NCI-H1930 (cell line): ENCODE results near the gene CCDC71.

Experiments used
- DNase-seq, 2 experiments: peaks; one replicate each; lab custom pipeline; 2025; lab: John Stamatoyannopoulos, UW

Gene CCDC71

DNA sequence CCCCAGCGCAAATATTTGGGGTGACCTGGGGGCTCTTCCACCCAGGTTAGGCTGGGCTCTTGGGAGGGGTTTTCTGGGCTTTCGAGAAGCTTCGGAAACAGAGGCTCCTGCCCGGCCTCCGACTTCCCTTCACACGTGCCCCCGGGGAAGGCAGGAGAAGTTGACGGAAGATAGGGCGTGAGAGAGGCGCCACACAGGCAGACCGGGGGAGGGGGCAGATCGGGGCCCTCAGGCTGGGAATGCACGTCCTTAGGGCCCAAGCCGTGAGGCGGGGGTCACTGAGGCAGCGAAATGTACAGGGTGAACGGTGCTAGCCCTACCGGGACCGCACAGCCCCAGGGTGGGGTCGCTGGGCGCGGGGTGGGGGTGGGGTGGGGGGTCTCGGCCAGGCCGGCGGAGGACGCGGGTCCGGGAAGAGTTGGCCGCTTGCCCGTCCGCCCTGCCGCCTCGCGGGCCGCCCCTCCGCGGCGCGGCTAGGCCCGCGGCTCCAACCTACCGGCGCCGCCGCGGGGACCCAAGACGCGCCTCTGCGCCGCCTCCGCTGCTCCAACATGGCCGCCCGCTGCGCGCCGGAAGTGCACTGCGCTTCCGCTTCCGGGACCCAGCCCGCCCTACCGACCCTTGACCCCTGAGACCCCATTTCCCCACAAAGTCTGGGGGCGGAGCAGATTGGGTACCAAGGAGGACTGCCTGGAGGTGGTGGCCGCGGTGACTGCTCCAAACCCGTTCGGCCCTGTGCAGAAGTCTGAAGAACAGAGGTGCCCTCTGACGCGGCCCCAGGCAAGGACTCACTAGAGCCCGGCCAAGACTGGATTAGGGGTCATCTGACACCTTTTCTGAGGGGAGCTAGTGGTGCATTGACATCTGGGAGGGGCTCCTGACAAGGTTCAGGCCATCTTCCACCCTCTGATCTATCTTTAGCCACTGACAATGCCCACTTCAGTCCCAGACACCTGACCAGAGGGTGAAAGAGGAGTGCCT is at the start of gene CCDC71:
CCDC71 (minus strand) TSS at position 561 of the 981 bp plus-strand sequence. CDS start 2,123 bp downstream, outside the sequence.
- peak; percentile 25 to 53 for DNase-seq

- DNase-seq = no peak
Observed at GRCh38 chr3:49213998-49214397, 47.9 kb upstream of the CCDC71 start.

DNA sequence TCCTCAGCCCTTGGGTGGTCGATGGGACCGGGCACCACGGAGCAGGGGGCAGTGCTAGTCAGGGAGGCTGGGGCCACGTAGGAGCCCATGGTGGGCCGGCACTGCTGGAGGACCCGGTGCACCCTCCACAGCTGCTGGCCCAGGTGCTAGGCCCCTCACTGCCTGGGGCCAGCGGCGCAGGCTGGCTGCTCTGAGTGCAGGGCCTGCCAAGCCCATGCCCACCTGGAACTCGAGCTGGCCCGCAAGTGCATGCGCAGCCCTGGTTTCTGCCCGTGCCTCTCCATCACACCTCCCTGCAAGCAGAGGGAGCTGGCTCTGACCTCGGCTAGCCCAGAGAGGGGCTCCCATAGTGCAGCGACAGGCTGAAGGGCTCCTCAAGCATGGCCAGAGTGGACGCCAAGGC is 47.4 kb upstream of the CCDC71 start:
- no peak for DNase-seq

DNA sequence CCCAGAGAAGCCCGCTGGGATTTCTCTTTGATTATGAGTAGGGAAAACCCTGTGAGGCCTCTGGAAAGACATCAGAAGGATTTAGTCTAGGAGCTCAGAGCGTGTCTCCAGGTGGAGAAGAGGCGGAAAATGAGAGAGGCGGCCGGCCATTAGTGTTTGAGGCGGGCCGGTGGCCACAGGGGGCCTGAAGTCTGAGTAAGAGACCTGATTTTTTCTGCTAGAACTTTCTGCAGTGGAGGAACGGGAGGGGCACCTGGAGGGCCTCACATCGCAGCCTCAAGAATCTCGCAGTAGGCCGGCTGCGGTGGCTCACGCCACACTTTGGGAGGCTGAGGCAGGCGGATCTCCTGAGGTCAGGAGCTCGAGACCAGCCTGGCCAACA is 33.8 kb upstream of the CCDC71 start:
- no peak for DNase-seq

DNA sequence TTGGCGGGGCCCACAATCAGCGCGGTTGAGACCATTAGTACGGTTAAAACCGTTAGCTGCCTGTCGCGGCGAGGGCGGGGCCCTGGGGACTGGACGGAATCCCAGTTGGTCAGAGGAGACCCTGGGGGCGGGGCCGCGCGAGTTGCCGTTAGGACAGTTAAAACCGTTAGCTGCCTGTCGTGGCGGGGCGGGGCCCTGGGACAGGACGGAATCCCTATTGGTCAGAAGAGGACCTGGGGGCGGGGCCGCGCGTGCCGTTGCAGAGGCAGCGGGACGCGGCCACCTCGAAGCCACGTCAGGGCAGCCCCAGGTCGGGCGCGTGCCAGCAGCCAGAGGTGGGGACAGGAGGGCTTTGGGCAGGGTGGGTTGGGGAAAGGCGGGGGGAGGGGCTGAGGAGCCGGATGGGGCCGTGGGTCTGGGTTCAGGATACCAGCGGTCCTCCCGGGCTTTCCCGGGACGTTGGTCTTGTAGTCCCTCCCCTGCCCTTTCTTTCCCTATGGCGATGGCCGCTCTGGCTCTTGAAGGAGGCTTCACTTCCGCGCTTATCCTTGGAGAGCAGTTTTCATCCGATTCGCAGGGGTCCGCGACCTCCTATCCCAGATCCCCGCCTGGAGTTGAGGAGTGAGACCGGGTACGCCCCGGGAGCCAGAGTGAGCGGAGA is 33.2 kb upstream of the CCDC71 start:
- DNase-seq = no peak

GRCh38 chr3:49198611-49199230 is 32.6 kb upstream of the CCDC71 start:
- DNase-seq = no peak

DNA sequence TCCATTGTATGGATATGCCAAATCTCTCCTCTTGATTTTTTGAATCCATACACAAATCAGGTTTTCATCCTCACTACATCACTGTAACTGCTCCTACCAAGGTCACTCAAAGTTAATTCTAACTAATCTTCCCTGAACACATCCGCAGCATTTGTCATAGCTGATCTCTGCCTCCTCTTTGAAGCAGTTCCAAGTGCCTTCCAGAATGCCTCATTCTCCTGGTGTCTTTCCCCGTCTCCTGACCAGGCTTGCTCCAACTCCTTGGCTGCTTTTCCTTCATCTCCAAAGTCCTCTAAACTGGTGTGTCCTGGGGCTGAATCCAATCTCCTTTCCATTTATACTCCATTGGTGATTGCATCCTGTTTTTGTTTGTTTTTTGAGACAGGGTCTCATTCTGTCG is 32.0 kb upstream of the CCDC71 start:
- no peak for DNase-seq

DNA sequence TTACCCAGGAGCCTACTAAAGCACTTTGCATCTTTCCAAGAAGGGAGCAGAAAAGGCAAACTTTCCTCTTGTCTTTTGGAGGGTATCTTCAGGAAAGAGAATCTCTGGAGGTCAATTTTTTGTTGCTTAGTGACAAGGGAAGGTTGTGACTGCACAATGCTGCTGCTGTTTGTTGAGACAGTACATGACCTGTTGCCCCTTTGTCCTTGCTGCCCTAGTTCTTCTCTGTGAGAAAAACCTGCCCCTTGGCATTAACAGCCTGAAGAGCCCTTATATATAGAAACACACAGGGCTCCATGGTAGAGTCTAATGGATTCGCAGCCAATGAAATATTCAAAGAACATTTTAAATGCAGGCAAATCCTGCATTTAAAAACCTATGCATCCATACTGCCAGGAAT is 25.6 kb upstream of the CCDC71 start:
- no peak for DNase-seq

DNA sequence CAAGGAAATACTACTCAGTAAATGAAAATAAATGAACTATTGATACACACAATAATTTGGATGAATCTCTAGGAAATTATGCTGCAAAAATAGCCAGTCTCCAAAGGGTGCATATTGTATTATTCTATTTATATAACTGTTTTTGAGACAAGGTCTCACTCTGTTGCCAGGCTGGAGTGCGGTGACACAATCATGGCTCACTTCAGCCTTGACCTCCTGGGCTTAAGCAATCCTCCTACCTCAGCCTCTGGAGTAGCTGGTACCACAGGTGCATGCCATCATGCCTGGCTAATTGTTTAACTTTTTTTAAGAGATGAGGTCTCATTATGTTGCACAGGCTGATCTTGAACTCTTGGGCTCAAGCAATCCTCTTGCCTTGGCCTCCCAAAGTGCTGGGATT is 17.7 kb upstream of the CCDC71 start:
- DNase-seq = no peak

- no peak for DNase-seq
Observed at GRCh38 chr3:49182682-49183081, 16.6 kb upstream of the CCDC71 start.

GRCh38 chr3:49181351-49181750 is 15.2 kb upstream of the CCDC71 start:
- no peak for DNase-seq

DNA sequence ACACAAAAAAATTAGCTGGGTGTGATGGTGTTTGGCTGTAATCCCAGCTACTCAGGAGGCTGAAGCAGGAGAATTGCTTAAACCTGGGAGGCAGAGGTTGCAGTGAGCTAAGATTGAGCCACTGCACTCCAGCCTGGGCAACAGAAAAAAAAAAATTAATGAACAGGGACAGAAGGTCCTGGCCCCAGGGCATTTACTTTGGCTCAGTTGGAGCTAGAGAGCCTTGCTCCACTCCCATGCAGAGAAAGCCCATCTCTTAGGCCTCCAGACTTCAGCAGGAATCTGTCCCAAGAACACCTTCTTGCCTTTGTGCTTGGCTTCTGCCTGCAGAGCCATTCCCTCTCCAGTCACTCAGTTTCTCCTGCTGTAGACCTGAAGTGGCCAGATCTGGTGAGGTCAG is 14.0 kb upstream of the CCDC71 start:
- no peak for DNase-seq

GRCh38 chr3:49177073-49177472 is 10.9 kb upstream of the CCDC71 start:
- DNase-seq = no peak

DNA sequence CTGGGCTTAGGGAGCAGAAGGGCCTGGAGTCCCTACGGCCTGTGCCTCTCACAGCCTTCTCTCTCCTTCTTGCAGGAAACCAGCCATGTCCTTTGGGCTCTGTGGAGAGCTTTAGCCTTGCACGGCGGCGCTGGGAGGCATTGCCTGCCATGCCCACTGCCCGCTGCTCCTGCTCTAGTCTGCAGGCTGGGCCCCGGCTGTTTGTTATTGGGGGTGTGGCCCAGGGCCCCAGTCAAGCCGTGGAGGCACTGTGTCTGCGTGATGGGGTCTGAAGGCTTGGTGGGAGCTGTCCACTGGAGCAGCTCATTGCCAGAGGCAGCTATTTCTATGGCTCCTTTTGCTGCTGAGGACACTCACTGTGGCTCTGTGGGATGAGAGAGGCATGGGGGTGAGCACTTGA is 9.4 kb upstream of the CCDC71 start:
- DNase-seq = no peak

DNA sequence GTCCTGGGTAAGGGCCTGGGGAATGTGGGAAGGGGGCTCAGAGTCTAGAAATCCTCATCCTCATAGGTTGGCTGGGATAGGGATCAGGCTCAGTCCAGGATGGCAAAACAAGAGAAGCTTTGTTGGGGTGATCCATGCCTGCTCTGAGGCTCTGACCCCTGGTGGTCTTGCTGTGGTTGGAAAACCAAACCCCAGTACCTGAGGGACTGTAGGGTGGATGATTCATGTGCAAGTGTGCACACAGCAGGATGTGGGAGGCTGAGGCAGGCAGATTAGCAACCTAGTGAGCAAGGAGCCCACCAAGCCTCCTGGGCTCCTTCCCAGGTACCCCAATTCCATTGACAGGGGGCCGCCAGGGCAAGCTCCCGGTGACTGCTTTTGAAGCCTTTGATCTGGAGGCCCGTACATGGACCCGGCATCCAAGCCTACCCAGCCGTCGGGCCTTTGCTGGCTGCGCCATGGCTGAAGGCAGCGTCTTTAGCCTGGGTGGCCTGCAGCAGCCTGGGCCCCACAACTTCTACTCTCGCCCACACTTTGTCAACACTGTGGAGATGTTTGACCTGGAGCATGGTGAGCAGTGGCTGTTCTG is 8.4 kb upstream of the CCDC71 start:
- DNase-seq = no peak

GRCh38 chr3:49173792-49174170 is 7.7 kb upstream of the CCDC71 start:
- no peak for DNase-seq

DNA sequence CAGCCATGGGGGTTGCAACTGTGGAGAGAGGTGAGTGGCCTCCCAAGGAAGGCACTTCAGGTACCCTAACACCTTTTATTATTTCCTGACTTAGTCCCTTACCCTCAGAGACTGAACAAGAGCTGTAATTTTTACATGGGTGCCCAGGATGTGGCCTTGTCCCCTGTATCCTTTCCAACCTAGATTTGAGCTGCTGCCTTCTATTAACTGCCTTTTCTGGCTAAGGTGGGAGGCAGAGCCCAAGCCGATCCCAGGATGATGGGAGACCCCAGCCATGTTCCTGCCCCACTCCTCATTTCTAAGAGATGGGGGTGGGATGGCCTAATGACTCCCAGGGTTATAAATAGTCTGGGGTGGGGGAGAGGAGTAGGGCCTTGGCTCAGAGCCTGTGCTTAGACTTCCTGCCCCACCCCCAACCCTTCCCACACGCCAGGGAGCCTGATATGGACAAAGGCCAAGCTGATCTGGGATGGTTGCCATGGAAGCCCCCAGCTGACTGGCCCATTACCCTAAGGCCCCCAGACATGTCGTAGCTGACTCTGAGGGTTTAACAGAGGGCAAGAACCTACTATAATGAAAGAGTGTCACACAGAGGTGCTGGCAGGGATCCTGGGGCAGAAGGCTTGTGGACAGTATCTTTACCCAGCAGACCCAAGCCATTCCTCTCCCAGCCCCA is 7.1 kb upstream of the CCDC71 start:
- DNase-seq = no peak

- no peak for DNase-seq
Observed at GRCh38 chr3:49172551-49173041, 6.5 kb upstream of the CCDC71 start.

DNA sequence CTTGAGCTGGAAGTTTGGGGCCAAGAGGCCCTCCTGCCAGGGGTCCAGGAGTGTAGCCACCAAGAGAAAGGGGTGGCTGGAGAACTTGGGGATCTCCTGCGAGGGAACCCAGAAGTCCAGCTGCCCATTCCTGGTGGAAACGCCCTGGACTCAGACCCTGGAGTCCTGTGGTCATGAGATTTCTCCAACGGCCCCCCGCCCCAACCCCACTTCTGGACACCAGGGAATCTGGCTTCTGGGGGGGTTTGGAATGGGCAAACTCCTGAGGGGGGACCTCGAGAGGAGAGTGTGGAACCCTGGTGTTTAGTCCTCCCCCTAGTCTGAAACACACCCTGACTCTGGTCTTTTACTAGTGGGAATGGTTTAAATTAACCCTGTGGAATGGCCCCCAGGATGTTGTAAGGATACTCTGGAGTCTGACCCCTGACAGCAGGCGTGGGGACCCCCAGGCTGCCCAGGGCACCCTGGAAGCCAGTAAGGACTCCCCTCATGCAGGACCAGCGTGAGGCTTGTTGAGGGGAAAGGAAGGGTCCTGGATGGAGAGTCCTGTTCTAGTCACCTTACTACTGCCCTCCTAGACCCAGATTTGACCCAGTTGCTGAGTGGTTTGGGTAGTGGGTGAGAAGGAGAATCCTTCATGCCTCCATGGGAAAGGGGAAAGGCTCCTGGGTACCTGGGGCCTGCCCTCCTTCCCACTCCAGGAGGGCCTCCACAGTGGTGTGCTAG is 5.8 kb upstream of the CCDC71 start:
- DNase-seq = no peak

- peak; percentile 58 to 64 for DNase-seq
Observed at GRCh38 chr3:49171119-49171774, 5.1 kb upstream of the CCDC71 start, which contains the start of gene KLHDC8B. KLHDC8B (plus strand) TSS chr3:49171598; CDS start chr3:49172770, 1,172 bp downstream.
